Fibroblast of skin of abdomen (primary cell): ENCODE results near the gene ZDHHC6.
A peak's percentile ranks its signal among the peaks of the same experiment; 100 is the strongest.
"Not testable (repeated sequence)": the region's sequence is repeated elsewhere in the genome, so short reads cannot be mapped to it uniquely, and the experiment has no call there.

Experiments
- DNase-seq: peaks from one replicate; pipeline ENCODE4 v3.0.0-alpha.2; 2013

The ZDHHC6 gene

DNA sequence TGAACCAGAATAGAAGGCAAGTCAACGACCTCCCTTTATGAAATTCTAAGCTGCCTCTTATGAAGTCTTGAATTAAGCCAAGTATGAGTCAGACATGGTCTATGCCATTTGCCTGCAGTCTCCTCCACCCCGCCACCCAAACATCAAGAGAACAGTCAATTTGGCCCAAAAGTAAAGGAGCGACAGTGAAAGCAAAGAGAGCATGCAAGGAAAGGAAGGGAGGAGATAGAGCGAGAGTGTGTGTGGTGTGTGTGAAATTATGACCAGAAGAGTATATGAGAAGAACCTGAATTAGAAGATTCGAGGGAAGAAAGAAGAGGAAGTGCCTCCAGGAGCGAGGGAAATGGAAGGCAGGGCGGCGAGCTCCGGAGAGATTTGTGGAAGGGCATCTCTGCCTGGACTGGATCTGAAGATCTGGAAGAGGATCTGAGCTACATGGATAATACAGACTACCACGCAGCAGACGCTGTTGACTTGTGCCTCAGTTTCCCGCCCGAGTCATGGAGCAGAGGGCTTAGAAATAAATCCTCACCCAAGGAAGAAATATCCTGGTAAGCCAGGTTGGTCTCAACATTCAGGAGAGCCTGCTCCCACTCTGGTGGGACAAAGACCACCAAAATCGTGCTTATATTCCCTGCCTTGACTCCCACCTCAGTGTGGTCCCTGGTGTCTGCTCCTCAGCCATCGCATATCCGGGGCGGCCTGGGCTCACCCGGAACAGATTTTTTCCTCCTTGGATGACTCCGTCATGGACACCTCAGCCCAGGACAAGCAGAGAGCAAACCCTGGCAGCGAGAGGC, 459 bp downstream of the ZDHHC6 start:
- no peak for DNase-seq

DNA sequence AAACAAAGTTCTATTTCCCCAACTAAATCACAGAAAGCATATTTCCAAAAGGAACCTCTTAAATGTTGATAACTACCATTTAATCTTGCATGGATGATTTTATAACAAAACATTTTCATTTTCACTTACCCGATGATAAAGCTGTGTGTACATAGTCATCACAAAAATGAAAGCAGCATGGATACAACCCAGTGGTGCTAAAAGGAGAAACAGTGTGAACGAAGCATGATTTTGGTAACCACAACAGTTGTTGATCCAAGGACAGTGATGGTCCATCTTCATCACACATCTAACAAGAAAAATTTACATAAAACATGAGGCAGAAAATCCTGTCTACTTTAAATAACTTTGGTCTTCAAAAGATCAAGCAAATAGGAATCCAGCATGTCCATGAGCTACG, 4.7 kb downstream of the ZDHHC6 start:
- no peak for DNase-seq

DNA sequence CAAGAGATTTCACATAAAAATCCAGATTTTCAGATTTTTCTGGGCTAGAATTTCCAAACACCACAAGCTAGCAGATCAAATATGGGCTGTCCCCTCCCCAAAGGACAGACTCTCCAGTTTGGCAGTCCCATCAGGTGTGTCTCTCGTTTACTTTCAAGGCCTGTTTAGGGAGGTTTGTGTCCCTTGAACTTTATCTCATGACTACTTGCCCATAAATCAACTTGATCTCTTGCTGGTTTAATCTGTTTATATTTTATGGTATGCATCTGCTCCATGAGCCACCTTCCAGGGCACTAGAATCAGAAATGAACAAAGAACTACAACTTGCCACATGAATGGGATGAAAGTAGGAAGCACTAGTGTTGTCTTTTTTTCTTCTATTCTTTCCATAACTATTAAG, 5.2 kb downstream of the ZDHHC6 start:
- no peak for DNase-seq

DNA sequence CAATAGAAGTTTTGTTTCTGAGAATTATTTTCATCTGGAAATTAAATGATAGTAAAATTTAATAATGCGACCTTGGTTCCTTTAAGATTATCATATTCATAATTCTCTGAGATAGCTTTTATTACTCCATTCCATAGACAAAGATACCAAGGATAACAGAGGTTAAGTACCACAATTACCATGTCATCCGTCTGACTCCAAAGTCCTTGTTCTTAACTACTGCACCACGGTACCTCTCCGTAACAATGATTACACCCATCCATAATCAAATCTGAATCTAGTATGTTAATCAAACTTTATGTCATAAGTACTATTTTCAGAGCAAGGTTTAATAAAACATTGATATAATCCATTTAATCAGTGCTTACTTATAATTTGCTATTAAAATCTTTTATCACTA, 8.4 kb downstream of the ZDHHC6 start:
- DNase-seq, result no peak

DNA sequence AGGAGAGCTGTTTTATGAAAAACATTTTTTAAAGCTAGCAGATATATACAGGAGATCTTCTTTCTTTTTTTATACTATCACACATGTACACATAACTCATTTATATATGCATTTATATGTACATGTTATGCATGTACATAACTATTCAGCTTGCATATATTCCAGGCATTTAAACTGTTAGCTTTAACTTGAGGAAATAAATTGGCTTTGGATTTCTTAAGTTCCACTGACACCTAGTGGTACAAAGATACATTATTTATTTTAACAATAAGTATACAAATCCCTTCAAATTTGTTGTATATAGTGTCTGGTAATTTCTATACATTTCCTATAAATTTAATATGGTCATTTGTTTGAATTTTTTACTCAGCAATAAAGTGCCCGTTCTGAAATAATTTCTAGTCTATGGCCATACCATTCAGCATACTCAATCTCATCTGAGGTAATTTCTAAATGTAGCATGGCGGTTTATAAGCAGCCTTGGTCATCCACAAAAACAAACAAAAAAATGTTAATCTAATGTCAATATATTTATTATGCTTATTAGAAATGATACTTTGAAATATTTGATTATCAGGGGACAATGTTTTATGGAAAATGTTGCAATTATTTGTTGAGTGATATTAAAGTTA, 11.6 kb downstream of the ZDHHC6 start:
- peak; percentile 22 for DNase-seq

DNA sequence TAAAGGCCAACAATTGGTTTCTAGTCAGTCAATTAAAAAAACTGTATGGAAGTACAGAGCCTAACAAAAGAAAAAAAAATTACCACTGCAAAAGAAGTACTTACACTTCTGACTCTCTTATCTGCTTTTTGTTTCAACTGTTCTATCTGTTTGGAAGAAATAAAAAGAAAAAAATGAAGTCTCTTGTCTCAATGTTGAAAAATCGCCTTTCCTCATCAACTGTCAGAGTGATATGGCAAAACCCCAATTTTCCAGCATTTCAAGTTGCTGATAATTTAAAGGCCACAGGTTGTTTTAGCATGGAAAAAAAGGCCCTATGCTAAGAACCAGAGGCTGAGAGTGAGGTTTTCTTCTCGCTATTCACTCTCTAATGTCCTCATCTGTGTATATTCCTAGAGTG, 13.6 kb downstream of the ZDHHC6 start:
- no peak for DNase-seq

DNA sequence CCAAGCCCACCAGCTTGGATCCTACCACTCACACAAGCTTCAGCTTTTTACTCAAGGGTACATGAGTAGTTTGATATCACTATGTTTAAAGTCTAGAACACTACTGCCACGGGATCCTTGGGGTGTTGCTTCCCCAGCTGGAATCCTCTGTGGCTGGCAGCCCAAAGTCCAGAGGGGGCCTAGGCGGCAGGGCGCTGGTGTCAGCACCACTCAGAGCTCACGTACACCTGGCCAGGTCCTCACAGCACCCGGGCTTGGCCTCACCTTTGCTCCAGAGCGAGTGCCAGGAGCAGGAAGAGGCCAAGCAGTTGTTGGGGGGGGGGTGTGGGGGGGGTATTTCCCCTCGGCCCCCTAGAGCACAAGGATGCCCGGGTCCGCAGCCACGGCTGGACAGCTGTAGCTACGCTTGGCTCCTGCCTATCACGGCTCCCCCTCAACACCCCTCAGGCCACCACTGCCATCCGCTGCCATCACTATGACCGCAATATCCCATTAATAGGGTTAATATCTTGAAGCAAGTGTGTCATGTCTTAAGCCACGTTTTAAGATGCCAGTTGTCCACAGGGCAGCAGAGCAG, 17.0 kb downstream of the ZDHHC6 start:
- no peak for DNase-seq

DNA sequence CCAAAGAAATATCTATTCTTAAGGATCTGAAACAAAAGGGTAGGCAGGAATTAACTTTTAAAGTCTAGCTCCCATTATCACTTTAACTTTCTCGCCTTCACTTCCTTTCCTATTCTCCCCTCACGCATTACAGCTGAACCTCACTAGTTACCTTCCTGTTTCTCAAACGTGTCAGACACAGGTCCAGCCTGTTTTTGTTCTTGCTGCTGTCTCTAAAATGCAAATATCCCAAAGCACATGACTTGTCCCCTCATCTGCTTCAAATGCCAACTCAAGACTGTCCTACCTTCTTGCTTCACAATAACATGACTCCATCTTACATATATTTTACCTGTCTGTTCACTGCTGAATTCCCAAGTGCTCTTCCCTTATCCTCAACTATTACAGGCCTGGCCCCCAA, 17.6 kb downstream of the ZDHHC6 start:
- no peak for DNase-seq

DNA sequence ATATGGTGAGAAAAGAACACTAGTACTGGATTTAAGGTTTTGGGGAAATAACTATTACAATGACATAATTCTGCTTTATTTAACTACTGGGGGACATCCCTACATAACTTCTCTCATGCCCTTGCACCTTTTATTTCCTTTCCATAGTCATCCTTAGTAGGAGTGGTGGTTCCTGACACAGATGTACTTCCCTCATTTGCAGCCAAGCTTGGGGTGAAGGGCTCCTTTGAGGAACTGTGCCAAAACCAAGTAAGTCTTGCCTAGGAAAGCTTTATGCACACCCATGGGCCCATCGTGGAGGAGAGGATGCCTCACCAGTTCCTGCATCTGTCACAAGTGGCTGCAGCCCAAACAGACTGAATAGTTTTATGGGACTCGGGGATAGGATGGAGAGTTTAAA, 20.6 kb downstream of the ZDHHC6 start:
- no peak for DNase-seq

DNA sequence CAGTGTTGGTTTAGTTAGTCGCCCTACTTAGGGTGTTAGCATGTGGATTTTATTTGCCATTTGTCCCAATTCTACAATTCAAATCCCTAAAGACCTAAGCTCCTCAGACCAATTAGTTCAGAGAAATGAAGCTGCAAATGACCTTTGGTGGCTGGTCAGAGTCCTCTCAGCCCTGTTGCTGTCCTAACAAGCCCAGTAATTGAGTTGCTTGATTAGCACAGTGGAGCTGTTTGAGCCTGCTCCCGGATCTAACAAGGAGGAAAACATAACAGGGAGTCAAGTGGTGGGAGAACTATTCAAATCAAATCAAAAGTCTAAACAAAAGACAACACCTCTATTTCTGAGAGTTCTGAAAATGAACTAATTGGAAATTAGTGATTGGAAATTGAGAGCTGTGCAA, 22.1 kb downstream of the ZDHHC6 start:
- DNase-seq, result no peak

DNA sequence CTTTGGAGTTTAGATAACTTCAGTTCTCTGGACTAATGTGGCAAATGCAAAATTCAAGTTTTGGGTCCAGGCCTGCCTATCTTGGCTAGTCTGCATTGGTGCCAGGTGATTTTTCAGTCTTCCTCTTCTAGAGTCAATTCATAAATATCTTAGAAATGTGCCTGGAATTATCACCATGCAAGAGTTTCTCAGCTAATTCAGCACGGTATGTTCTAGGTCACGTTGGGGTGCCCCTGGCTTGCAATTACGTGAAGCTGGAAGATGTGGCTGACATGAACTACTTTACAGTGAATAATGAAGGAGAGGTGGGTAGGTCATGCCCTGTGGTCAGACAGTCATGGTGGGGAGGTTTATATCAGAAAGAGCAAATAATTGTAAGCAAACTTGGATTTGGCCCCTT, 25.0 kb downstream of the ZDHHC6 start:
- DNase-seq, result no peak

DNA sequence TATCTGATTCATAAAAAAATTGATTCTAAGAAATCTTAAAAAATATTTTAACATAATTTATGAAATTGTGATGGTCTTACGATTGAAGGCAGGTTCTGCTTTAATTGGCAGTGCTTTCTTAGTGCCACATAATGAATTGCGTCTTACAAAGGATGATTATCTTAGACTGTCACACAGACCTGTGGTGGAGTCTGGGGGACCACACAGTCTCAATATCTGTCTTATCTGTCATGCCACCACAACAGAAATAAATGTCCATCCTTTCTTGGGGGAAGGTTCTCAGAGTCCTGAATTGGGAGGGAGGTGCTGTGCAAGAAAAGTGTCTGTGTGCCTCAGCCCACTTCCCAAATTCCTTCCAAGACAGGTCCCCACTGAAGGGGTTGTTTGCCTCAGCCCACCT, 34.0 kb downstream of the ZDHHC6 start:
- no peak for DNase-seq

DNA sequence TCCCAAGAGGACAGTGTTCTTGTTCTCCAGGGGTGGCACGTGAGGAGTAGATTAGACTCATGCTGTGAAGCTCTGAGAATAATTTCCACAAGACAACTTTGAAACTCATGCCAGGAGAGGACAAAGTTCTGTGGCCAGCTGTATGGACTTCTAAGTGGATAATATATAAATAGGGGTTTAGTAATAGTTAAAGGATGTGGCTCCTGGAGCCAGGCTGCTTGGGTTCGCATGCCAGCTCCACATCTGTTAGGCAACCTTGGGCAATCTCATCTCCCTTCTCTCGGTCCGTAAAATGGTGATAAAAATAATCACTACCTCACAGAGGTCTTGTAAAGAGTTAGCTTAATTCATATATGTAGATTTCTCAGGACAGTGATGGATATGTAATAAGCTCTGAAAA, 37.0 kb downstream of the ZDHHC6 start:
- no peak for DNase-seq

DNA sequence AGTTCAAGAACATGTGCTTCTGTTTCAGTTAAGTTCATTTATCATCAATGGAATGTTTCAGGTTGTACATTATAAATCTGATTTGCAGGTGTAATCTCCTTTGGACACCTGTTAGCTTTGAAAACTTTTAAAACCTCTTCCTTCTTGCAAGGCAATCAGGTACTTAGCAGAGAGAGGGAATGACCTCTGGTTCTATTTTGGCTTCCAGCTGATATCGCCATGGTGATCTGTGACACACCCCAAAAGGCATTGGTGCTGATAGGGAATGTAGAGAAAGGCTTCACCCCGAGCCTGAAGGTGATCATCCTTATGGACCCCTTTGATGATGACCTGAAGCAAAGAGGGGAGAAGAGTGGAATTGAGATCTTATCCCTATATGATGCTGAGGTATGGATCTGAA, 37.4 kb downstream of the ZDHHC6 start:
- no peak for DNase-seq

DNA sequence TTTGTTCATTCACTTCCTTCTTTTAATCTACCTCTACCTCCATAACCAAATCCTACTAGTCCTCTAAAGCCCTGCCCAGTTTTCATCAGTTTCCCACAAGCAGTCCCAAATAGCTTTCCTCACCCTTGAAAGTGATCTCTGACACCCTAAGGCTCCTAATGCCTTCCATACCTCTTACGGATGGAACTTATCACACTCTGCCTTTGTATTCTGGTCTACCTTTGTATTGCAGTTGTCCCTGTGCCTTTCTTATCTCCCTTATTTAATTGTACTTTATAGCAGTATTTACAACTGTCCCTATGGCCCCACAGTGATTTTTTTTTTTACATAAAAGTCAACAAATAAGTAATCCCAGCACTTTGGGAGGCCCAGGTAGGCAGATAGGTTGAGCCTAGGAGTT, 39.0 kb downstream of the ZDHHC6 start:
- DNase-seq, result no peak

DNA sequence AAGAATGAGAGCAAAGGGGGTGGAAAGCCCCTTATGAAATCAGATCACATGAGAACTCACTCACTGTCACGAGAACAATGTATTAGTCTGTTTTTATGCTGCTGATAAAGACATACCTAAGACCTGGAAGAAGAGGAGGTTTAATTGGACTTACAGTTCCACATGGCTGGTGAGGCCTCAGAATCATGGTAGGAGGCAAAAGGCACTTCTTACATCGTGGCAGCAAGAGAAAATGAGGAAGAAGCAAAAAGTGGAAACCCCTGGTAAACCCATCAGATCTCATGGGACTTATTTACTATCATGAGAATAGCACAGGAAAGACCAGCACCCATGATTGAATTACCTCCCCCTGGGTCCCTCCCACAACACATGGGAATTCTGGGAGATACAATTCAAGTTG, 39.9 kb downstream of the ZDHHC6 start:
- DNase-seq, result not testable (repeated sequence)

DNA sequence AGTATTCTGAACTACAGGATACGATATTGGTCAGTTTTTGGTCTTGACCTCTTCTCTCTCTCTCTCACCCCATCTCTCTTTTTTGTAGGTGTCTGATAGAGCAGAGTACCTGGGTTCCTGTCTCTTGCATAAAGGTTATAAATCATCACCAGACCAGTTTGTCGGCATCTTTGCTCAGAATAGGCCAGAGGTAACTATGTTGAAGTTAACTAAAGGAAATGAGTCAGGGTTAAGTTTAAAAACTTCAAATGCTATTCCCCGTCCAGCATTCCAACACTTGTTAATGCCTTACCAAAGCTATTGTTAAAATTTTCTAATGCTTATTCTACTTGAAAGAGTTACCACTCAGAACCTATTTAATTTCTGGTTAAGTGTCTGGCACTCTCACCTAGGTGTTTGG, 42.1 kb downstream of the ZDHHC6 start:
- DNase-seq, result no peak

DNA sequence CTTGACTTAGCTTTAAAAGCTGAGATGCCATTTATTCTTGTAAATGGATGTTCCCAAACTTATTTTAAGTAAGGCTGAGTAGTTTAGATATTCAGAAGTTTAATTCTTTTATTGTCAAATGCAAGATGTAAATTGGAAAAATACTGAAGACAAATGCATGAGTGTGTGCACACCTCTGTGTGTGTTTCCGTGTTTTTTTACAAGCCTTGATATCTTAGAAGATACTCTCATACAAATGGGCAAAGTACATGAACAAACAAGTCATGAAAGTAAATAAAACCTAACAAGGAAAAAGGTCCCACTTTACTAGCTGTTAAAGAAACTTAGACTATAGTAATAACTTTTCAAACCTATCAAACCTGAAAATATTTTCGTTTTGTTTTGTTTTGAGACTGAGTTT, 43.8 kb downstream of the ZDHHC6 start:
- no peak for DNase-seq

DNA sequence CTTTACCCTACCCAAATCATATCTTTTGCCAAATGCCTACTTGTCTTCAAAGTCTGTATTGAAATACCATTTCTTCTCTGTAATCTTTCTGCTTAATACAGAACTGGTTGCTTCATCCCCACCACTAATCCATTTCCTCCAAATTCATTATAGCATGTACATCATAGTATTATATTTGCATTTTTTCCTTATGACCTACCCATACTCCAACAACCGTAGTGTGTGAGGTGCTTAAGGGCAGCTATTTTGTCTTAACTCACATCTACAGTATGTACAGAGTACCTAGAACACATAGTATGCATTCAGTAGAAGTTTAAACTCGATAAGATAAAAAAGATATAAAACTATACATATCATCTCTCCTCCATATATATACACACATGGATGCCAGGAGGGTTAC, 49.1 kb downstream of the ZDHHC6 start:
- no peak for DNase-seq

DNA sequence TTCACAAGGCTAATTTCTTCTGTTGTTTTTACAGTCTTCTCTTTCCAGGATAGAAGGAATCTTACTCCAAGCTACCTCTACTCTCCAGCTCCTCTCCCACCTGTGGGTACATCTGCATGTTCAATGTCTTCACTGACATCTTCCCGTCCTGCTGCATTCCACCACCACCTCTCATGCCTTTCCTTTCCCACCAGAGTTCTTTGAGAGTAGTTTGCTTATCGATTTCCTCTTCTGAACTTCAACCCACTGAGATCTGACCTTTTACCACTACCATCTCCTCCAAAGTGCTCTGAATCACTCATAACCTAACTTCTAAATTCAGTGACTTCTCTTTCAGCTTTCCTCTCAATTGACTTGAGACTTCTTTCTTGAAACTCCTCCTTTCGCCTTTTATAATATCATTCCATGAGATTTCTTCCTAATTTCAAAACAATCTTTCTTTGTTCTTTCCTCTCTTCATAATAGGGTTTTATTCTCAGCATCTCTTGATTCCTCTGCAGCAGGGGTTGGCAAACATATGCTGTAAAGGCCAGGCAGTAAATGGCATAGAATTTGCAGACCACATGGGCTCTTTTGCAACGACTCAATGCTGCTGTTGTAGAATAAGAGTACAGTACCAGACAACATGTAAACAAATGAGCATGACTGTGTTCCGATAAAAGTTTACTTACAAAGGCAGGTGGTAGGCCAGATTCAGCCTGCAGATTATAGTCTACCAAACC, 50.7 kb downstream of the ZDHHC6 start:
- no peak for DNase-seq

DNA sequence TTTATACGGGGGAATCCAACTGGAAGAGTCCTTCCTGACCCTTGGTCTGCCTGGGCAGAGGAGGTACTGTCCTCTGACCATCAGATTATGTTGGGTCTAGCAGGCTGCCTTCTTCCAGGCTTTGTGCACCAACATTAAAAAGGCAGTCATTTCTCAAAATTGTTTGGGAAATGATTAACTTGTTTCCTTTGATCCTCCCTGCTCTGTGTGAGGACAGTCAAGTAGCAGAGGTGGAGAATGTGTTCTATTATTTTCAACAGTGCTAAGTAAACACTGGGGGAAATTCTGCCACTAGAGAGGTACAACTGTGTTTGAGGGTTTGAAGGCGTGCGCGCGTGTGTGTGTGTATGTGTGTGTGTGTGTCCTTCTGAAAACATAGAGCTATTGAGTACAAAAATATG, 52.2 kb downstream of the ZDHHC6 start:
- no peak for DNase-seq

DNA sequence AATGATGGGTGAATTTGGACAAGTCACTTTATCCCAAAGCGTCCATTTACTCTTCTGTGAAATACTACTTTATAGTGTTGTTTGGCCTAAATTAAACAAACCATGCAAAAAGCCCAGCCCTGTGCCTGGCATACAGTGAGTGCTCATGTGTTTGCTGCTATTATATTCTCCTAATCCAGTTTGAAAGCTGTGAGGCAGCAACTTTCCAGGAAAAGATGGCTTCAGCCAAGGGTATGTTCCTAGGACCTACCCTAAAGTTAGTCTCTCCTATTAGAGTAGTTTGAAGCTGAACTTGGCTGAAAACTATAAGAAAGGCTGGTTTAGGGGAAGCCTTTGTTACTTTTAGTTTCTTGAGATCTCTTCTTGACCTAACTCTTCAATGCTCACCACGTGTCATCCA, 52.9 kb downstream of the ZDHHC6 start:
- DNase-seq, result no peak

DNA sequence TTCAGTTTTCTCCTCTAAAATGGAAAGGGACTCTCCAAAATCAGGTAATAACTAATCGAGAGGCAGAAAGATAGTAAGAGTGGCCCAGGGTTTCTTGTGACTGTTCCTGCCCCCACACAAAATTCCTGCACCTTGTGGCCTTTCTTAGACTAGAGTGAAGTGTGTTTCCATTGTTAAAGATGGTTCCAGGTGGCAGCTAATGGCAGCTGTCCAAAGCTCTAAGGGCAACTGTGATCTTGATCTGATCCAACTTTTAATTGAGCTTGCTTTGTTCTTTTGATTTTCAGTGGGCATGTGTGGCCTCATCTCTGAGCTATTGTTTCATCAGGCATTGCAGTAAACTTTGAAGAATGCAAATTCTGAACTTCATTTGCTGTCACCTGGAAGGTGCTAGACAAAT, 53.4 kb downstream of the ZDHHC6 start:
- DNase-seq, result no peak
